GM12878 (cell line): ENCODE data around the gene KRT81. TPM values are rescaled to one million over a fixed set of nuclear protein-coding genes. Genes with fewer than 3 reads are reported as not detected.

ENCODE experiments used
- CBX5 ChIP-seq: sonication (generic); IDR thresholded peaks from 2 replicates; pipeline ENCODE4 v1.6.1; 2016; ENCODE audit warnings: low read depth, moderate library complexity, mild to moderate bottlenecking, inconsistent platforms
- CHD2 ChIP-seq: IDR thresholded peaks from 2 replicates; pipeline ENCODE4 v1.6.1; 2011; ENCODE audit warnings: low read depth, low read length, improper control_type of control experiment, borderline replicate concordance
- DPF2 ChIP-seq: fragments of 450-650 bp; IDR thresholded peaks from 2 replicates; pipeline ENCODE4 v1.6.1; 2017; ENCODE audit warnings: mild to moderate bottlenecking
- EED ChIP-seq: sonication (generic); IDR thresholded peaks from 2 replicates; pipeline ENCODE4 v1.6.1; 2016; ENCODE audit warnings: antibody characterized with exemption, low read depth
- FOS ChIP-seq: IDR thresholded peaks from 3 replicates; pipeline ENCODE4 v1.6.1; 2011; ENCODE audit warnings: borderline replicate concordance; ENCODE audit not compliant: insufficient read length; ENCODE audit errors: extremely low read depth
- IKZF1 ChIP-seq: fragments of 450-650 bp; conservative IDR thresholded peaks from 2 replicates; pipeline ENCODE4 v1.6.1; 2017; ENCODE audit warnings: antibody characterized with exemption, mild to moderate bottlenecking
- JUNB ChIP-seq: IDR thresholded peaks from 2 replicates; pipeline ENCODE4 v1.6.1; 2016; ENCODE audit warnings: antibody characterized with exemption, mild to moderate bottlenecking
- RELA ChIP-seq: fragments of 450-650 bp; IDR thresholded peaks from 2 replicates; pipeline ENCODE4 v1.8.0; 2014; ENCODE audit warnings: borderline replicate concordance; ENCODE audit not compliant: partially characterized antibody
- polyA plus RNA-seq, 11 experiments: library from polyadenylated mRNA; depleted of rRNA in 4 of 11; unstranded in 6 of 11; stranded (reverse) in 5 of 11; fragments of >200 nt; fragmentation: Nextera tagmentation in 4 of 11; fragmentation: Illumina TruSeq in 1 of 11; extraction: Ambion mirVana in 4 of 11; extraction: Trizol in 1 of 11; gene quantifications; 1 replicate in 1 of 11; 2 replicates in 10 of 11; pipeline versions ENCODE4 v1.2.1 to v1.2.3, GENCODE V29; 2011 to 2016; ENCODE audit warnings: inconsistent platforms in 2 of 11, missing spikeins in 2 of 11, low read depth in 1 of 11
- total RNA-seq, 4 experiments: library from RNA; depleted of rRNA in 3 of 4; stranded (reverse); fragments of >200 nt in 3 of 4; fragmentation: Illumina TruSeq in 1 of 4; extraction: Trizol in 1 of 4; gene quantifications; 2 replicates each; pipeline versions ENCODE4 v1.2.1 to v1.2.3, GENCODE V29; 2013 to 2021
- TF ChIP-seq, protein P1 (sequence below): IDR thresholded peaks from 2 replicates; pipeline ENCODE4 v1.6.1; 2012; ENCODE audit warnings: improper control_type of control experiment, low read depth, low read length; ENCODE audit not compliant: insufficient replicate concordance
- TF ChIP-seq, protein P2 (sequence below): IDR thresholded peaks from 2 replicates; pipeline ENCODE4 v1.6.1; 2012; ENCODE audit warnings: low read depth, low read length, improper control_type of control experiment
- TF ChIP-seq, protein P3 (sequence below): fragments of 450-650 bp; IDR thresholded peaks from 2 replicates; pipeline ENCODE4 v1.6.1; 2017; ENCODE audit warnings: borderline replicate concordance

KRT81 gene
- total and polyA plus RNA-seq, 10 of the 15 experiments (the other 5 are each of a cell fraction or from before 2014, with no cell fraction given), result 0.05 to 0.15 TPM; not detected in 8

DNA sequence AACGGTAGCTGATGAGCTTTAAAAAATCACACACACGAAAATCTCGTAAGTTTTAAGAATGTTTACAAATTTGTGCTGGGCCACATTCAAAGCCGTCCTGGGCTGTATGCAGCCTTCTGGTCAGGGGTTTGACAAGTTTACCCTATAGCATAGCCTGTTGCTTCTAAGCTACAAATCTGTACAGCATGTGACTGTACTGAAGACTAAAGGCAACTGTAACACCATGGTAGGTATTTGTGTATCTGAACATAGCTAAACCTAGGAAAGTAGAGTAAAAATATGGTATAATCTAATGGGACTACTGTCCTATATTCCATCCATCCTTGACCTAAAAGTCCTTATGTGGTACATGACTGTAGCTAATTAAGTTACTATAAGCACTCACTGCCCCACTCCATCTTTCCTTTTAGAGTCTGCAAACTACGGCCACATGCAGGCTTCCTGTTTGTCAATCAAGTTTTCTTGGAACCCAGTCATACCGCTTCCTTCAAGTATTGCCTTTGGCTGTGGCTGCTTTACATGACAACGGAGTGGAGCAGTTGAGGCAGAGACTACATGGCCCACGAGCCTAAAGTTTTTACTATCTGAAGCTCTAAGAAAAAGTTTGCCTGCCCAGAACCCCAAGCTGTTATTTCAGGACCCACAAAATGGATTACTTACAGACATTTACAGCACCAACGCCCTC, 39.8 kb downstream of the KRT81 start (continued):
- TF ChIP-seq, protein P1, sequence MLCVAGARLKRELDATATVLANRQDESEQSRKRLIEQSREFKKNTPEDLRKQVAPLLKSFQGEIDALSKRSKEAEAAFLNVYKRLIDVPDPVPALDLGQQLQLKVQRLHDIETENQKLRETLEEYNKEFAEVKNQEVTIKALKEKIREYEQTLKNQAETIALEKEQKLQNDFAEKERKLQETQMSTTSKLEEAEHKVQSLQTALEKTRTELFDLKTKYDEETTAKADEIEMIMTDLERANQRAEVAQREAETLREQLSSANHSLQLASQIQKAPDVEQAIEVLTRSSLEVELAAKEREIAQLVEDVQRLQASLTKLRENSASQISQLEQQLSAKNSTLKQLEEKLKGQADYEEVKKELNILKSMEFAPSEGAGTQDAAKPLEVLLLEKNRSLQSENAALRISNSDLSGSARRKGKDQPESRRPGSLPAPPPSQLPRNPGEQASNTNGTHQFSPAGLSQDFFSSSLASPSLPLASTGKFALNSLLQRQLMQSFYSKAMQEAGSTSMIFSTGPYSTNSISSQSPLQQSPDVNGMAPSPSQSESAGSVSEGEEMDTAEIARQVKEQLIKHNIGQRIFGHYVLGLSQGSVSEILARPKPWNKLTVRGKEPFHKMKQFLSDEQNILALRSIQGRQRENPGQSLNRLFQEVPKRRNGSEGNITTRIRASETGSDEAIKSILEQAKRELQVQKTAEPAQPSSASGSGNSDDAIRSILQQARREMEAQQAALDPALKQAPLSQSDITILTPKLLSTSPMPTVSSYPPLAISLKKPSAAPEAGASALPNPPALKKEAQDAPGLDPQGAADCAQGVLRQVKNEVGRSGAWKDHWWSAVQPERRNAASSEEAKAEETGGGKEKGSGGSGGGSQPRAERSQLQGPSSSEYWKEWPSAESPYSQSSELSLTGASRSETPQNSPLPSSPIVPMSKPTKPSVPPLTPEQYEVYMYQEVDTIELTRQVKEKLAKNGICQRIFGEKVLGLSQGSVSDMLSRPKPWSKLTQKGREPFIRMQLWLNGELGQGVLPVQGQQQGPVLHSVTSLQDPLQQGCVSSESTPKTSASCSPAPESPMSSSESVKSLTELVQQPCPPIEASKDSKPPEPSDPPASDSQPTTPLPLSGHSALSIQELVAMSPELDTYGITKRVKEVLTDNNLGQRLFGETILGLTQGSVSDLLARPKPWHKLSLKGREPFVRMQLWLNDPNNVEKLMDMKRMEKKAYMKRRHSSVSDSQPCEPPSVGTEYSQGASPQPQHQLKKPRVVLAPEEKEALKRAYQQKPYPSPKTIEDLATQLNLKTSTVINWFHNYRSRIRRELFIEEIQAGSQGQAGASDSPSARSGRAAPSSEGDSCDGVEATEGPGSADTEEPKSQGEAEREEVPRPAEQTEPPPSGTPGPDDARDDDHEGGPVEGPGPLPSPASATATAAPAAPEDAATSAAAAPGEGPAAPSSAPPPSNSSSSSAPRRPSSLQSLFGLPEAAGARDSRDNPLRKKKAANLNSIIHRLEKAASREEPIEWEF, result no peak
- TF ChIP-seq CHD2, result no peak
- TF ChIP-seq EED, result no peak
- TF ChIP-seq, protein P2, sequence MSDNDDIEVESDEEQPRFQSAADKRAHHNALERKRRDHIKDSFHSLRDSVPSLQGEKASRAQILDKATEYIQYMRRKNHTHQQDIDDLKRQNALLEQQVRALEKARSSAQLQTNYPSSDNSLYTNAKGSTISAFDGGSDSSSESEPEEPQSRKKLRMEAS, result no peak
- no peak for TF ChIP-seq FOS
- TF ChIP-seq, protein P3, sequence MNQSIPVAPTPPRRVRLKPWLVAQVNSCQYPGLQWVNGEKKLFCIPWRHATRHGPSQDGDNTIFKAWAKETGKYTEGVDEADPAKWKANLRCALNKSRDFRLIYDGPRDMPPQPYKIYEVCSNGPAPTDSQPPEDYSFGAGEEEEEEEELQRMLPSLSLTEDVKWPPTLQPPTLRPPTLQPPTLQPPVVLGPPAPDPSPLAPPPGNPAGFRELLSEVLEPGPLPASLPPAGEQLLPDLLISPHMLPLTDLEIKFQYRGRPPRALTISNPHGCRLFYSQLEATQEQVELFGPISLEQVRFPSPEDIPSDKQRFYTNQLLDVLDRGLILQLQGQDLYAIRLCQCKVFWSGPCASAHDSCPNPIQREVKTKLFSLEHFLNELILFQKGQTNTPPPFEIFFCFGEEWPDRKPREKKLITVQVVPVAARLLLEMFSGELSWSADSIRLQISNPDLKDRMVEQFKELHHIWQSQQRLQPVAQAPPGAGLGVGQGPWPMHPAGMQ, result no peak
- no peak for TF ChIP-seq JUNB
- TF ChIP-seq RELA, result no peak
- no peak for TF ChIP-seq DPF2
- no peak for TF ChIP-seq IKZF1
- TF ChIP-seq CBX5, result no peak
